Osteoblast (primary cell): ENCODE results near the gene NUP37. TPM values are rescaled to one million over a fixed set of nuclear protein-coding genes. Genes with fewer than 3 reads are reported as not detected.

Experiments
- DNase-seq: peaks from one replicate; pipeline ENCODE4 v3.0.0; 2011; ENCODE audit warnings: low spot score, mixed read lengths; ENCODE audit not compliant: insufficient read length; ENCODE audit errors: missing footprints
- H2AFZ ChIP-seq: 2 replicates; pipeline ENCODE4 v1.6.0; 2011; ENCODE audit warnings: mild to moderate bottlenecking, low read length
- H3K27ac ChIP-seq: 2 replicates; pipeline ENCODE4 v1.5.1; 2011; ENCODE audit warnings: mild to moderate bottlenecking, low read depth, low read length, moderate library complexity
- H3K27me3 ChIP-seq: 2 replicates; pipeline ENCODE4 v1.6.0; 2012; ENCODE audit warnings: mild to moderate bottlenecking, control low read depth, inconsistent platforms, low read length, moderate library complexity; ENCODE audit not compliant: insufficient read depth
- H3K36me3 ChIP-seq: 2 replicates; pipeline ENCODE4 v1.5.1; 2011; ENCODE audit warnings: mild to moderate bottlenecking, low read length, control low read depth, moderate library complexity; ENCODE audit not compliant: insufficient read depth
- H3K4me1 ChIP-seq: 2 replicates; pipeline ENCODE4 v1.5.1; 2011; ENCODE audit warnings: mild to moderate bottlenecking, low read length, control low read depth, moderate library complexity; ENCODE audit not compliant: insufficient read depth
- H3K4me2 ChIP-seq: 2 replicates; pipeline ENCODE4 v1.6.0; 2011; ENCODE audit warnings: mild to moderate bottlenecking, low read length; ENCODE audit not compliant: insufficient read depth
- H3K4me3 ChIP-seq: fragments of 200-600 bp; sonication (generic); 3 replicates; pipeline ENCODE4 v1.5.1; 2012; ENCODE audit warnings: mild to moderate bottlenecking, low read length, inconsistent platforms; ENCODE audit not compliant: insufficient read depth
- H3K79me2 ChIP-seq: 2 replicates; pipeline ENCODE4 v1.6.0; 2012; ENCODE audit warnings: mild to moderate bottlenecking, low read length, control low read depth, inconsistent platforms; ENCODE audit not compliant: insufficient read depth
- H3K9me3 ChIP-seq: 2 replicates; pipeline ENCODE4 v1.5.1; 2011; ENCODE audit warnings: low read depth, low read length, control low read depth
- H4K20me1 ChIP-seq: 2 replicates; pipeline ENCODE4 v1.6.0; 2012; ENCODE audit warnings: mild to moderate bottlenecking, low read length, control low read depth; ENCODE audit not compliant: insufficient read depth
- total RNA-seq: library from RNA; depleted of rRNA; stranded (reverse); fragments of >200 nt; gene quantifications from 2 replicates; pipeline ENCODE4 v1.2.3, GENCODE V29; 2012
- TF ChIP-seq, protein P1 (sequence below): IDR thresholded peaks from 2 replicates; pipeline ENCODE4 v1.5.1; 2011; ENCODE audit warnings: mild to moderate bottlenecking, low read depth, low read length, moderate library complexity; ENCODE audit errors: extremely low read depth

NUP37 gene
- total RNA-seq, 1 donor, result 24.6 TPM

GRCh38 chr12:102114212-102114611 is 5.7 kb downstream of the NUP37 start:
- TF ChIP-seq, protein P1, sequence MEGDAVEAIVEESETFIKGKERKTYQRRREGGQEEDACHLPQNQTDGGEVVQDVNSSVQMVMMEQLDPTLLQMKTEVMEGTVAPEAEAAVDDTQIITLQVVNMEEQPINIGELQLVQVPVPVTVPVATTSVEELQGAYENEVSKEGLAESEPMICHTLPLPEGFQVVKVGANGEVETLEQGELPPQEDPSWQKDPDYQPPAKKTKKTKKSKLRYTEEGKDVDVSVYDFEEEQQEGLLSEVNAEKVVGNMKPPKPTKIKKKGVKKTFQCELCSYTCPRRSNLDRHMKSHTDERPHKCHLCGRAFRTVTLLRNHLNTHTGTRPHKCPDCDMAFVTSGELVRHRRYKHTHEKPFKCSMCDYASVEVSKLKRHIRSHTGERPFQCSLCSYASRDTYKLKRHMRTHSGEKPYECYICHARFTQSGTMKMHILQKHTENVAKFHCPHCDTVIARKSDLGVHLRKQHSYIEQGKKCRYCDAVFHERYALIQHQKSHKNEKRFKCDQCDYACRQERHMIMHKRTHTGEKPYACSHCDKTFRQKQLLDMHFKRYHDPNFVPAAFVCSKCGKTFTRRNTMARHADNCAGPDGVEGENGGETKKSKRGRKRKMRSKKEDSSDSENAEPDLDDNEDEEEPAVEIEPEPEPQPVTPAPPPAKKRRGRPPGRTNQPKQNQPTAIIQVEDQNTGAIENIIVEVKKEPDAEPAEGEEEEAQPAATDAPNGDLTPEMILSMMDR, result no peak

DNA sequence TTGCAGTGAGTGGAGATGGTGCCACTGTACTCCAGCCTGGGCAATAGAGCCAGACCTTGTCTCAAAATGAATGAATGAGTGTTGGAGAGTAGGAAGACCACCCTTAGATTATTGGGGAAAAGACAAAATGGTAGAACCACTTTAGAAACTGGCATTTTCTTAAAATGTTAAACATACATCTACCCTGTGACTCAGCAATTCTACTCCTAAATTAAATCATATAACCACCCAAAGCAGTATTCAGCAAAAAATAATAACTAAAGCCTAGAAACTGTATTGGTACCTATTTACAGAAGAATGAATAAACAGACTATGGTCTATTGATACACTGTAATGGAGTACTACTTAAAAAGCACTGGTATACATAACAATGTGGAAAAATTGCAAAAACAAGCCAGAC is 9.1 kb downstream of the NUP37 start:
- no peaks in the 10 kb centered on the region for H3K79me2 ChIP-seq
- no peak overlapping the region for H3K4me2 ChIP-seq
- peaks cover 33% of the 10 kb centered on the region for H3K36me3 ChIP-seq
- no peaks in the 10 kb centered on the region for H3K9me3 ChIP-seq
- H3K27me3 ChIP-seq, result no peaks in the 10 kb centered on the region
- H3K4me3 ChIP-seq, result no peak overlapping the region
- no peak for DNase-seq
- H3K27ac ChIP-seq, result no peak overlapping the region
- H3K4me1 ChIP-seq, result no peaks in the 10 kb centered on the region
- no peaks in the 10 kb centered on the region for H4K20me1 ChIP-seq
- TF ChIP-seq, protein P1, result no peak
- no peak overlapping the region for H2AFZ ChIP-seq

More at GRCh38 chr12:102114212-102114611, 5.7 kb downstream of the NUP37 start:
- H3K27ac ChIP-seq, result no peak overlapping the region
- H3K36me3 ChIP-seq, result peaks cover 30% of the 10 kb centered on the region
- H3K27me3 ChIP-seq, result no peaks in the 10 kb centered on the region
- H3K4me2 ChIP-seq, result no peak overlapping the region
- no peak for DNase-seq
- no peaks in the 10 kb centered on the region for H4K20me1 ChIP-seq
- H3K4me1 ChIP-seq, result peaks cover 6% of the 10 kb centered on the region
- no peak overlapping the region for H2AFZ ChIP-seq
- H3K9me3 ChIP-seq, result no peaks in the 10 kb centered on the region
- H3K79me2 ChIP-seq, result peaks cover 3% of the 10 kb centered on the region
- no peak overlapping the region for H3K4me3 ChIP-seq

GRCh38 chr12:102107970-102108369 is 11.9 kb downstream of the NUP37 start:
- Histone ChIP-seq H3K36me3 (peaks cover 42% of the 10 kb centered on the region), H3K9me3 (no peaks in the 10 kb centered on the region), H4K20me1 (no peaks in the 10 kb centered on the region), H3K27me3 (no peaks in the 10 kb centered on the region), H3K4me1 (no peaks in the 10 kb centered on the region), H3K79me2 (no peaks in the 10 kb centered on the region), H3K27ac (no peak overlapping the region), H3K4me3 (no peak overlapping the region), H3K4me2 (no peak overlapping the region), H2AFZ (no peak overlapping the region)
- no peak for DNase-seq
- TF ChIP-seq, protein P1, result no peak

GRCh38 chr12:102106905-102107304 is 13.0 kb downstream of the NUP37 start:
- H4K20me1 ChIP-seq, result no peaks in the 10 kb centered on the region
- H3K4me1 ChIP-seq, result no peaks in the 10 kb centered on the region
- no peaks in the 10 kb centered on the region for H3K79me2 ChIP-seq
- H3K4me3 ChIP-seq, result no peak overlapping the region
- TF ChIP-seq, protein P1, result no peak
- H3K4me2 ChIP-seq, result no peak overlapping the region
- no peak for DNase-seq
- no peaks in the 10 kb centered on the region for H3K9me3 ChIP-seq
- no peak overlapping the region for H3K27ac ChIP-seq
- H3K36me3 ChIP-seq, result peaks cover 41% of the 10 kb centered on the region
- H2AFZ ChIP-seq, result no peak overlapping the region
- H3K27me3 ChIP-seq, result no peaks in the 10 kb centered on the region
